Activated CD4-positive, alpha-beta T cell treated with anti-CD3 and anti-CD28 coated beads for 36 hours (primary cell): ENCODE measurements around the gene C22orf39. TPM values are rescaled to one million over a fixed set of nuclear protein-coding genes. Genes with fewer than 3 reads are reported as not detected.

ENCODE experiments used
- ATAC-seq: fragments of 200-7000 bp; cut with Tn5 transposase; one replicate; pipeline ENCODE4 v1.10.0; 2021; ENCODE audit warnings: mild to moderate bottlenecking, moderate library complexity
- CTCF ChIA-PET: fragments of 350-600 bp; sonication (Branson Sonifier 250); formaldehyde crosslinking; loops from one replicate; lab custom pipeline; 2021; ENCODE audit warnings: antibody characterized with exemption; lab: Charles Lee
- POLR2A ChIA-PET: fragments of 350-600 bp; sonication (Branson Sonifier 250); formaldehyde crosslinking; loops from one replicate; lab custom pipeline; 2021; ENCODE audit warnings: antibody characterized with exemption, inconsistent platforms; lab: Charles Lee
- DNase-seq: peaks from one replicate; pipeline ENCODE4 v3.0.0-alpha.2; 2020
- H3K27ac Mint-ChIP-seq: one replicate; pipeline ENCODE4 v1.8.0; 2021; ENCODE audit warnings: mixed read lengths
- H3K27me3 Mint-ChIP-seq: one replicate; pipeline ENCODE4 v1.8.0; 2021; ENCODE audit warnings: mixed read lengths
- H3K36me3 Mint-ChIP-seq: one replicate; pipeline ENCODE4 v1.8.0; 2021; ENCODE audit warnings: low read depth, mixed read lengths
- H3K4me1 Mint-ChIP-seq: one replicate; pipeline ENCODE4 v1.8.0; 2021; ENCODE audit warnings: mixed read lengths
- H3K4me3 Mint-ChIP-seq: one replicate; pipeline ENCODE4 v1.8.0; 2021; ENCODE audit warnings: mild to moderate bottlenecking, moderate library complexity, mixed read lengths
- H3K9me3 Mint-ChIP-seq: one replicate; pipeline ENCODE4 v1.8.0; 2021; ENCODE audit warnings: low read depth, mixed read lengths
- intact Hi-C, 2 experiments: fragments of 100-400 bp; cut with DNase I in 1 of 2; cut with micrococcal nuclease in 1 of 2; formaldehyde crosslinking; loops; one replicate each; pipeline versions ENCODE4 v1.14.2 to v1.15.1; 2022 to 2024; cut with DNase I, micrococcal nuclease
- total RNA-seq, 2 experiments: library from RNA; stranded (reverse); gene quantifications; one replicate each; pipeline ENCODE4 v1.2.3, GENCODE V29; 2021

Gene C22orf39
- total RNA-seq, 2 experiments from 2014 or later: 21.9 to 22.2 TPM

DNA sequence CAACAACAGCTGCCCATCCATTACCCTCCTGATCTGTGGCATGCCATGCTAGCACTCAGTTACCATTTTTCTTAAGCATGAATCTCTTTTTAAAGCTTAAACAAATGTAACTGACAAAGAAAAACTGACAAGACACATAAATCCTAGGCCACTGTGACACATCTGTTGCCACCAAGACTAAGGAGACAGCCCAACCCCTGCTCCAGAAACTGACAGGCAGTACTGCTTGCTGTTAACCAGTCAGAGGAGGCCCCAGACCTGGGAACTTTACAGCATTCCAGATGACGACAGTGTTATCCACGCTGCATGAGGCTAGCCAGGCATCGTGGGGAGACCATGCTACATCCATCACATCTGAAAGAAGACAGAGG lies 49.8 kb downstream of the C22orf39 start:
- ChIA-PET POLR2A (no interaction called here), CTCF (no interaction called here)
- DNase-seq (no peak), ATAC-seq (no peak)
- intact Hi-C loops: no loop called here
- H3K4me1 Mint-ChIP-seq: no peaks in the 10 kb centered on the region
- no peak overlapping the region for H3K27ac Mint-ChIP-seq
- no peak overlapping the region for H3K4me3 Mint-ChIP-seq
- peaks cover 29% of the 10 kb centered on the region for H3K36me3 Mint-ChIP-seq
- no peaks in the 10 kb centered on the region for H3K27me3 Mint-ChIP-seq
- H3K9me3 Mint-ChIP-seq: no peaks in the 10 kb centered on the region

DNA sequence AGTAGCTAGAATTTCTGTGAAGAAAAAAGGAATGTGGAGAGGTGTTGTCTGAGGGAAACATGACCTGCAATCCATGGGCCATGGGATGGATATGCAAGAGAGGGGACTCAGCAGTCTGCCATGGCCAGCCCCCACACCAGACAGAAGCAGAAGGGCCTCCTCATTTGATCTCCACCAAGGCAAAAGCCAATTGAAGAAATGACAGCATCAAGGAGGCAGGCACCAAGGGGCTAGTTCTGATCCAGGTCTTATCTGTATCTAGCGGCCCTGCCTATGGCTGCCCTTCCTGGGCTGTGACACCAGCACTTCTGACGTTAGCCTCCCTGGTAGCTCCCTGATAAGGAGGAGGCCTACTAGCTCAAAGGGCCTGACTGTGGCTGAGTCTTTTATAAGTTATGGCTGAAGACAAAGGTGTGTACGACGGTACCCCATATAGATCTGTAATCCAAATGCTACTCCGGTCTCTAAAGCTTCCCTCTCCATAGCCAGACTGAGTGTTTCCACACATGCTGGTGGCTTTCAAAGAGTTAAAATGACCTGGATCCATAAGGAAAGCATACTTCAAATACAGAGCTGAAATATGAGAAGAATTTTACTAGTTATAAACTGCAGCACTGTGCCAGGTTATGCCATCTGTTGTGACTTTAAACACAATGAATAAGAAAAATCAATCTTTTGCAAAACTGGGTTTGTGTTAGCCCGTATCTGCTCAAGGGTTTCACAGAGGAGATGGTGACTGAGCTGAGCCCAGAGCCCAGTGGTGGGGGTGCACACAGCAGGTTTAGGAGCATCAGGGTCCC lies 50.4 kb downstream of the C22orf39 start:
- POLR2A ChIA-PET: no interaction called here
- Mint-ChIP-seq H3K4me3 (no peak overlapping the region), H3K9me3 (no peaks in the 10 kb centered on the region), H3K27ac (no peak overlapping the region), H3K27me3 (no peaks in the 10 kb centered on the region), H3K4me1 (no peaks in the 10 kb centered on the region), H3K36me3 (peaks cover 31% of the 10 kb centered on the region)
- CTCF ChIA-PET: interaction anchor here (0.8 to 1.1 kb wide), 3 partner anchors 29 to 233 kb away, joined by 3 to 4 read pairs (median 3); no protein-coding TSS in a partner anchor
- no peak for DNase-seq
- intact Hi-C loops: no loop called here
- ATAC-seq: no peak

DNA sequence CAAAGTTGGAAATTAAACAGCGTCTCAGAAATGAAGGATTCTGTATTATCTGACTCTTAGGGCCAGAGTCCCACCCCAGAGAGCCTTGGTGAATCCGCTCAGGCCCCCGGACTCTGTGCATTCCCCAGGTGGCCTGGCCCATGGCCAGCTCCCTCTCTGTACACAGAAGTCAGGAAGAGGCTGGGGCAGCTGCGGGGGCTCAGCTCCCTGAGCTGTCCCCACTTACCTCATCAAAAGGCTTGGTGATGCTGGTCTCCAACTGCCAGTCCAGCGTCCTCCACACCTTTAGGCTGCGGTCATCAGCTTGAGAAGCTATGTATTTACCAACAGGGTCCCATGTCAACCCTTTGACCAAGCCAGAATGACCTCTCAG lies 51.0 kb downstream of the C22orf39 start:
- Mint-ChIP-seq H3K4me3 (no peak overlapping the region), H3K9me3 (no peaks in the 10 kb centered on the region), H3K36me3 (peaks cover 29% of the 10 kb centered on the region), H3K27ac (no peak overlapping the region), H3K27me3 (no peaks in the 10 kb centered on the region), H3K4me1 (no peaks in the 10 kb centered on the region)
- ATAC-seq (no peak), DNase-seq (no peak)
- POLR2A ChIA-PET: no interaction called here
- CTCF ChIA-PET: interaction anchor here (0.8 to 1.1 kb wide), 3 partner anchors 28 to 233 kb away, joined by 3 to 4 read pairs (median 3); no protein-coding TSS in a partner anchor
- intact Hi-C loops: no loop called here

DNA sequence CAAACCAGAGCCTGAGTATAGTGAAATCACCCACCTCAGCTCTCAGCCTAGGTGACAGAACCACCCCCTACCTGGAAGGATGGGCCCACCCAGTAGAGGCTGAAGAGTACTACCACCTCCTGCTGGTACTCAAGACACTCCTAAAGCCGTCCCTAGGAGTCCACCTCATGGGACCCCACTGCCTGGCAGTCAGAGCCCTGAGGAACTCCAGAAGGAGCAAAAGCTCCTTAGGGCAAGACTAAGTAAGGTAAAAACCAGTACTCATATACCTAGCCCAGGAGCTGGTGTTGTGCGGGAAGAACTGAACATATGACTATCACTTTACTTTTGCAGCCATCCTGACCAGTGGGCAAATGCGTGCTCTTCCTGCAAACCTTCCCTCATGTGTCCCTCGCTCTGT lies 52.2 kb downstream of the C22orf39 start:
- POLR2A ChIA-PET: no interaction called here

DNA sequence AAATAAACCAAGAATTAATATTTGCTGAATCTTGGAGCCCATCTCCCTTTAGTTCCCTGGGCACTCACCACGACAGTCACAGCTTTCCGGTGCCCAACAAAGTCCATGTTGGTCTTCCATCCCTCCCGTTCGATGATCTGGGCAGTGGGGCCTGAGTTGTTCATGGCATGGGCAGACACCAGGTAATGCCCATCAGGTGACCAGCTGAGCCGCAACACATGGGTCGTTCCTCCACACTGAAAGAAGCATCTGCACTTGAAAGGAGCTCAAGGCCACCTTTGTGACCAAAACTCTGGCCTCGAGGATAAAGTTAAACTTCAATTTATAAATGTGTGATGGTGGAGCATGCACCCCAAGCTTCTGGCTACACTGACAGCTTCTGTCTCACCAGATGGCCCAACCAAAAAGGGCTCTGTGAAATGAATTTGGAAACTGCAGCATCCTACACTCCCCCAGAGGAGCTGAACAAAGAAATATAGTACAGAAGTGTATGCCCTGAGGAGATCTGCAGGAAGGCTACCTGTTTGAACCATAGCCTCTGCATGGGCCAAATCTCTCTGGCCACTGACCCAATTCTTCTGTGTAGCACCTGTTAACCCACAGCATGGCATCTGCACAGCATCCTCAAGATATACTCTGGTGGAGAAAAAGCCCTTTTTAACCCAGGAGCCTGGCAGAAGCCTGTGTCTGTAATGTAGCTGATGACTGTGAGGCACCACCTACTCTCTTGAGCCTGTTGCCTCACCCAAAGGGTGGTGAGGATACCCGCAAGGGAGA lies 53.0 kb downstream of the C22orf39 start:
- H3K27me3 Mint-ChIP-seq: no peaks in the 10 kb centered on the region

More for the DNA sequence above, 52.2 kb downstream of the C22orf39 start:
- Mint-ChIP-seq H3K4me3 (no peak overlapping the region), H3K27ac (no peak overlapping the region), H3K9me3 (no peaks in the 10 kb centered on the region), H3K36me3 (peaks cover 25% of the 10 kb centered on the region), H3K27me3 (no peaks in the 10 kb centered on the region), H3K4me1 (no peaks in the 10 kb centered on the region)
- CTCF ChIA-PET: interaction anchor here (0.5 to 1.6 kb wide), 3 partner anchors 9 to 359 kb away, joined by 3 to 6 read pairs (median 3); no protein-coding TSS in a partner anchor
- DNase-seq: no peak
- no peak for ATAC-seq
- intact Hi-C loops: no loop called here

DNA sequence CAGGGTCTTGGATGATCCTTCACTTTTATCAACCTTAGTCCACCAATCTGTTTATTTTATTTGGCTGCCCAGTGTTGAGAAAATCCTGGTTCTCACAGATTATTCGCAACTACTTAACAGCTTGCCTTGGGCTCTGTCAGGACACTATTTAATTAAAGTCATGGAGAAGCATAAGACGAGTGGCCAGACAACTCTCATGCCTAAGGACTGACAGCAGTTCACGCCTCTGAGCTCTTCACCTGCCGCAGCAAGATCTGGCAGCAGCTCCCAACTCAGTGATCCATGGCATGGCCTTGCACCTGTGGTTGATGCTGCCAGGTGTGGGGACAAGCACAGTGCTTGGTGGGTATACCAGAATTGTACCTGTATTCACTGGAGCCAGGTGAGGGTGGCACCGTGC lies 53.8 kb downstream of the C22orf39 start:
- H3K27ac Mint-ChIP-seq: no peak overlapping the region
- DNase-seq (no peak), ATAC-seq (no peak)
- H3K36me3 Mint-ChIP-seq: peaks cover 28% of the 10 kb centered on the region
- POLR2A ChIA-PET: no interaction called here
- intact Hi-C loops: loop anchor here in 1 of 2 experiments (5.0 kb wide), 1 partner anchor 234 kb away; no protein-coding TSS in a partner anchor
- no peaks in the 10 kb centered on the region for H3K27me3 Mint-ChIP-seq
- CTCF ChIA-PET: interaction anchor here (1.1 to 1.6 kb wide), 3 partner anchors 11 to 34 kb away, joined by 3 to 6 read pairs (median 3); no protein-coding TSS in a partner anchor
- H3K9me3 Mint-ChIP-seq: no peaks in the 10 kb centered on the region
- H3K4me1 Mint-ChIP-seq: no peaks in the 10 kb centered on the region
- no peak overlapping the region for H3K4me3 Mint-ChIP-seq

More for the DNA sequence above, 53.0 kb downstream of the C22orf39 start:
- intact Hi-C loops: loop anchor here in 1 of 2 experiments (5.0 kb wide), 1 partner anchor 233 kb away; no protein-coding TSS in a partner anchor
- no peaks in the 10 kb centered on the region for H3K4me1 Mint-ChIP-seq
- H3K27ac Mint-ChIP-seq: no peak overlapping the region
- H3K36me3 Mint-ChIP-seq: peaks cover 27% of the 10 kb centered on the region
- H3K9me3 Mint-ChIP-seq: no peaks in the 10 kb centered on the region
- POLR2A ChIA-PET: no interaction called here
- DNase-seq (no peak), ATAC-seq (no peak)
- no peak overlapping the region for H3K4me3 Mint-ChIP-seq
- CTCF ChIA-PET: interaction anchor here (1.1 to 1.6 kb wide), 3 partner anchors 10 to 30 kb away, joined by 3 to 6 read pairs (median 3); no protein-coding TSS in a partner anchor

Other genes starting within 250 kb of the C22orf39 start
- 1 to 10 TPM in 1 of 2 experiments, under 1 TPM in 1; 0.76 to 1.2 TPM for gene CLTCL1, start 156.0 kb downstream of the C22orf39 start, total RNA-seq
- gene HIRA, start 16.0 kb downstream of the C22orf39 start, total RNA-seq: 10 to 100 TPM; 25.5 to 31.2 TPM
- gene MRPL40, start 15.2 kb downstream of the C22orf39 start, total RNA-seq: 10 to 100 TPM; 34.1 to 34.4 TPM
- gene UFD1, start 31.5 kb upstream of the C22orf39 start, total RNA-seq: 100 to 1,000 TPM in 1 of 2 experiments, 10 to 100 TPM in 1; 78.4 to 109 TPM
- gene CDC45, start 32.2 kb upstream of the C22orf39 start, total RNA-seq: 100 to 1,000 TPM; 103 to 111 TPM
- gene CLDN5, start 76.7 kb upstream of the C22orf39 start, total RNA-seq: not detected